PC-9 (cell line): ENCODE data around the gene CEBPA. TPM values are rescaled to one million over a fixed set of nuclear protein-coding genes. Genes with fewer than 3 reads are reported as not detected.

Source experiments
- Bru-seq: library from RNA; stranded (reverse); fragments of 400-500 nt; gene quantifications from one replicate; lab custom pipeline; 2021; lab: Mats Ljungman, UMichigan
- BruChase-seq, 2 experiments: library from RNA; stranded (reverse); fragments of 400-500 nt; gene quantifications; one replicate each; lab custom pipeline; 2021; lab: Mats Ljungman, UMichigan
- BruUV-seq: library from RNA; stranded (reverse); fragments of 400-500 nt; replicated peaks from 2 replicates; lab custom pipeline; 2021; lab: Mats Ljungman, UMichigan
- CTCF ChIA-PET: fragments of 300-600 bp; sonication (Branson Sonifier 250); formaldehyde crosslinking; loops from one replicate; lab custom pipeline; 2022; ENCODE audit warnings: antibody characterized with exemption; lab: Charles Lee
- POLR2A ChIA-PET: fragments of 300-600 bp; sonication (Branson Sonifier 250); formaldehyde crosslinking; loops from one replicate; lab custom pipeline; 2022; ENCODE audit warnings: antibody characterized with exemption; ENCODE audit not compliant: unreplicated experiment; lab: Charles Lee
- DNase-seq, 2 experiments: peaks; one replicate each; pipeline versions ENCODE4 v3.0.0 to v3.0.0-alpha.2; 2015 to 2022; ENCODE audit warnings: mixed read lengths in 1 of 2
- H2AFZ ChIP-seq: fragments of 200-600 bp; sonication (generic); 2 replicates; pipeline ENCODE4 v1.8.1; 2017; ENCODE audit warnings: antibody characterized with exemption
- H3F3A ChIP-seq: fragments of 200-600 bp; sonication (generic); 2 replicates; pipeline ENCODE4 v1.8.1; 2017; ENCODE audit warnings: antibody characterized with exemption, mild to moderate bottlenecking, low read depth; ENCODE audit not compliant: insufficient read depth
- H3K27ac ChIP-seq: fragments of 200-600 bp; sonication (generic); 2 replicates; pipeline ENCODE4 v1.6.1; 2016; ENCODE audit warnings: mixed run types
- H3K27me3 ChIP-seq: fragments of 200-600 bp; sonication (generic); 2 replicates; pipeline ENCODE4 v1.6.1; 2016; ENCODE audit warnings: low read depth, mixed run types; ENCODE audit not compliant: insufficient read depth
- H3K36me3 ChIP-seq: fragments of 200-600 bp; sonication (generic); 2 replicates; pipeline ENCODE4 v1.6.1; 2016; ENCODE audit warnings: low read depth, mixed run types
- H3K4me1 ChIP-seq: fragments of 200-600 bp; sonication (generic); replicated peaks from 2 replicates; pipeline ENCODE4 v1.6.1; 2016; ENCODE audit warnings: mixed run types; ENCODE audit not compliant: insufficient read depth
- H3K4me2 ChIP-seq: fragments of 200-600 bp; sonication (generic); 2 replicates; pipeline ENCODE4 v1.6.1; 2017; ENCODE audit warnings: mixed run types
- H3K4me3 ChIP-seq: fragments of 200-600 bp; sonication (generic); 2 replicates; pipeline ENCODE4 v1.6.1; 2016; ENCODE audit warnings: mixed run types
- H3K79me2 ChIP-seq: fragments of 200-600 bp; sonication (generic); 2 replicates; pipeline ENCODE4 v1.6.1; 2017; ENCODE audit warnings: low read depth, mixed run types
- H3K9me2 ChIP-seq: fragments of 200-600 bp; sonication (generic); 2 replicates; pipeline ENCODE4 v1.8.1; 2017; ENCODE audit warnings: mild to moderate bottlenecking; ENCODE audit not compliant: insufficient read depth
- H3K9me3 ChIP-seq: fragments of 200-600 bp; sonication (generic); 2 replicates; pipeline ENCODE4 v1.8.1; 2016; ENCODE audit warnings: low read depth; ENCODE audit not compliant: insufficient read depth
- H4K20me1 ChIP-seq: fragments of 200-600 bp; sonication (generic); 2 replicates; pipeline ENCODE4 v1.8.1; 2017; ENCODE audit not compliant: insufficient read depth
- EZH2 ChIP-seq: fragments of 200-600 bp; sonication (generic); IDR thresholded peaks from 2 replicates; pipeline ENCODE4 v1.8.0; 2017; ENCODE audit warnings: antibody characterized with exemption, low read depth
- intact Hi-C: fragments of 100-400 bp; cut with micrococcal nuclease; formaldehyde crosslinking; loops from one replicate; pipeline ENCODE4 v1.10.0; 2022; ENCODE audit not compliant: unreplicated experiment
- long read RNA-seq: library from polyadenylated mRNA; stranded (forward); transcript quantifications from one replicate; pipeline ENCODE4 v2.0.0, GENCODE V29; 2022
- total RNA-seq: library from RNA; stranded (reverse); gene quantifications from 2 replicates; pipeline ENCODE4 v1.2.3, GENCODE V29; 2021
- TF ChIP-seq, protein P1 (sequence below): fragments of 200-600 bp; sonication (generic); conservative IDR thresholded peaks from 2 replicates; pipeline ENCODE4 v1.6.1; 2017; ENCODE audit warnings: mixed run types, antibody characterized with exemption, mild to moderate bottlenecking, moderate library complexity

Gene CEBPA
- total RNA-seq (8.9 and 9.2 TPM in 2 replicates), Bru-seq, nascent RNA (percentile 43 among the genes with signal in this experiment), BruChase-seq, experiment 1, labeled RNA remaining after a 2-hour chase (percentile 53 among the genes with signal in this experiment), BruChase-seq, experiment 2, labeled RNA remaining after a 6-hour chase (percentile 58 among the genes with signal in this experiment)
- long read RNA-seq, transcript CEBPA-201 (1 exons, 2,631 nt), result major isoform, 8 of 8 reads
- long read RNA-seq, partial matches to known transcripts, result 0 of 8 reads
- long read RNA-seq, other reads (novel, unspliced or antisense), result 0 of 8 reads

DNA sequence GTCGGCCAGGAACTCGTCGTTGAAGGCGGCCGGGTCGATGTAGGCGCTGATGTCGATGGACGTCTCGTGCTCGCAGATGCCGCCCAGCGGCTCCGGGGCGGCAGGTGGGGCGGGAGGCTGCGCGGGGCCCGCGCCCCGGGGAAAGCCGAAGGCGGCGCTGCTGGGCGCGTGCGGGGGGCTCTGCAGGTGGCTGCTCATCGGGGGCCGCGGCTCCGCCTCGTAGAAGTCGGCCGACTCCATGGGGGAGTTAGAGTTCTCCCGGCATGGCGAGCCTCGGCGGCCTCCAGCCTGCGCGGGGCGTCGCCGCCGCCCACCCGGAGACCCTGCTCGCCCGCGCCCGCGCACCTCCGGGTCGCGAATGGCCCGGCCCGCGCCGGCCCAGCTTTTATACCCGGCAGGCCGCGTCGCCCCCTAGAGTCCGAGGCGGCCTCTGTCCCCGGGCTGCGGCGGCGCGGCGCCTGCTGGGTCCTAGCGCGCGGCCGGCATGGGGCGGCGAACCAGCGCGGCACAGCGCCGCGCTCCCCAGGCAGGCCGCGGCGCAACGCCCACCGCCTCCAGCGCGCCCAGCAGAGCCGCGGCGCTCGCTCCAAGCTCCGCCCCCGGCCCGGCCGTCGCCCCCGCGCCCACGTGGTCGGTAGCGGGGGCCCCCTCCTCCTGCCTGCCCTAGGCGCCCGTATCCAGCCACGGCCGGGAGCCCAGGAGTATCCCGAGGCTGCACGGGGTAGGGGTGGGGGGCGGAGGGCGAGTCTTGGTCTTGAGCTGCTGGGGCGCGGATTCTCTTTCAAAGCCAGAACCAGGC is at the start of gene CEBPA:
Gene CEBPA (minus strand): TSS at position 360 of the 799 bp plus-strand sequence. CDS start 120 bp downstream, at position 240.
- Histone ChIP-seq H4K20me1 (no peaks in the 10 kb centered on the region), H3K36me3 (no peaks in the 10 kb centered on the region), H3K27me3 (no peaks in the 10 kb centered on the region), H2AFZ (peak within 1 kb of the TSS; percentile 96), H3K27ac (no peak within 1 kb of the TSS), H3F3A (no peaks in the 10 kb centered on the region), H3K79me2 (0 out of 2 replicates have a peak, but pooled peaks cover 6% of the 10 kb centered on the region), H3K4me2 (peak within 1 kb of the TSS; percentile 90), H3K4me1 (peaks cover 35% of the 10 kb centered on the region), H3K9me3 (no peaks in the 10 kb centered on the region), H3K9me2 (no peaks in the 10 kb centered on the region), H3K4me3 (peak within 1 kb of the TSS; percentile 91)
- TF ChIP-seq EZH2, result no peak
- TF ChIP-seq, protein P1, sequence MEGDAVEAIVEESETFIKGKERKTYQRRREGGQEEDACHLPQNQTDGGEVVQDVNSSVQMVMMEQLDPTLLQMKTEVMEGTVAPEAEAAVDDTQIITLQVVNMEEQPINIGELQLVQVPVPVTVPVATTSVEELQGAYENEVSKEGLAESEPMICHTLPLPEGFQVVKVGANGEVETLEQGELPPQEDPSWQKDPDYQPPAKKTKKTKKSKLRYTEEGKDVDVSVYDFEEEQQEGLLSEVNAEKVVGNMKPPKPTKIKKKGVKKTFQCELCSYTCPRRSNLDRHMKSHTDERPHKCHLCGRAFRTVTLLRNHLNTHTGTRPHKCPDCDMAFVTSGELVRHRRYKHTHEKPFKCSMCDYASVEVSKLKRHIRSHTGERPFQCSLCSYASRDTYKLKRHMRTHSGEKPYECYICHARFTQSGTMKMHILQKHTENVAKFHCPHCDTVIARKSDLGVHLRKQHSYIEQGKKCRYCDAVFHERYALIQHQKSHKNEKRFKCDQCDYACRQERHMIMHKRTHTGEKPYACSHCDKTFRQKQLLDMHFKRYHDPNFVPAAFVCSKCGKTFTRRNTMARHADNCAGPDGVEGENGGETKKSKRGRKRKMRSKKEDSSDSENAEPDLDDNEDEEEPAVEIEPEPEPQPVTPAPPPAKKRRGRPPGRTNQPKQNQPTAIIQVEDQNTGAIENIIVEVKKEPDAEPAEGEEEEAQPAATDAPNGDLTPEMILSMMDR, result no peak
- CTCF ChIA-PET, result interaction anchor here (0.6 to 0.9 kb wide), 2 partner anchors 104 to 218 kb away, joined by 3 read pairs; no protein-coding TSS in a partner anchor
- intact Hi-C loops, result loop anchor here (2.0 to 10.0 kb wide), 3 partner anchors 60 to 128 kb away; no protein-coding TSS in a partner anchor
- no TSS peak for BruUV-seq
- POLR2A ChIA-PET, result interaction anchor here (0.5 to 1.2 kb wide), 4 partner anchors 8 to 254 kb away, joined by 3 to 9 read pairs (median 4); no protein-coding TSS in a partner anchor
- peak; percentile 64 to 90 for DNase-seq

DNA sequence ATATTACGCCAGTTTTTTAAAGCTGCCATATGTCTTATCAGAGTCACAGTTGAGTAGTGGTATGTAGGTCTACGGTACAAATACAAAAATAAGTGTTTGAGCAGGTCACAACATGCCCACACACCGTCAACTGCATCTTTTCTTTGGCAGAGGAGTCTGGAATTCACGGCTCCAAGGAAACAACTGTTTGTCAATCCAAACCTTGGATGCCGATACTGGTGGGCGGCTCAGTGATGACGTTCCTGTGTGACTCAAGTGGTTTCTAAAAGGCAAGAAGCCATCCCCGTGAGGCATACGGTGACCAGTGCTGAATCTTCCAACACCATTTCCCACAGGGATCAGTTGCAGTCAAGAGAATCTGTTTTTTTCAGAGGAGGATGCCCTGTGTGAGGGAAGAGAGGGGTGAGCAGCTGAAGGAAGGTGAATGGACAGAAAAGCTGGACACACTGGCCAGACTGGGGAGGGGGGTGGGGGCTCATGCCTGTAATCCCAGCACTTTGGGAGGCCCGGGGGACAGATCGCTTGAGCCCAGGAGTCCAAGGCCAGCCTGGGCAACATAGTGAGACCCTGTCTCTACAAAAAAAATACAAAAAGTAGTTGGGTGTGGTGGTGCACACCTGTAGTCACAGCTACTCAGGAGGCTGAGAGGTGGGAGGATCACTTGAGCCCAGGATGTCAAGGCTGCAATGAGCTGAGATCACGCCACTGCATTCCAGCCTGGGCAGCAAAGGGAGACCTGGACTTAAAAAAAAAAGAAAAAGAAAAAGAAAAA is 48.4 kb upstream of the CEBPA start:
- H3K27me3 ChIP-seq, result peaks cover 26% of the 10 kb centered on the region; the same call in 1 of the 2 replicates
- peak in 1 of 2 experiments; percentile 16 for DNase-seq
- H3F3A ChIP-seq, result no peaks in the 10 kb centered on the region; the same call in 1 of the 2 replicates
- no peaks in the 10 kb centered on the region for H3K36me3 ChIP-seq
- H3K9me3 ChIP-seq, result peaks cover 7% of the 10 kb centered on the region; the same call in 1 of the 2 replicates
- no peaks in the 10 kb centered on the region for H4K20me1 ChIP-seq
- BruUV-seq, result no TSS peak
- ChIA-PET POLR2A (no interaction called here), CTCF (interaction anchor here (0.6 kb wide), 1 partner anchor 114 kb away, joined by 5 read pairs; no protein-coding TSS in a partner anchor)
- H3K27ac ChIP-seq, result no peak overlapping the region
- H3K4me2 ChIP-seq, result no peak overlapping the region
- TF ChIP-seq, protein P1, result no peak
- TF ChIP-seq EZH2, result no peak
- H3K9me2 ChIP-seq, result no peaks in the 10 kb centered on the region
- no peaks in the 10 kb centered on the region for H3K79me2 ChIP-seq
- intact Hi-C loops, result no loop called here
- 0 out of 2 replicates have a peak, but pooled peaks cover 10% of the 10 kb centered on the region for H3K4me1 ChIP-seq
- no peak overlapping the region for H3K4me3 ChIP-seq
- no peak overlapping the region for H2AFZ ChIP-seq
